WTC11 (cell line): ENCODE measurements around the gene TBC1D23. TPM values are rescaled to one million over a fixed set of nuclear protein-coding genes. Genes with fewer than 3 reads are reported as not detected.
A peak's percentile ranks its signal among the peaks of the same experiment; 100 is the strongest.

ENCODE experiments used
- ATAC-seq: fragments of 200-7000 bp; cut with Tn5 transposase; 2 replicates; pipeline ENCODE4 v1.10.0; 2021; ENCODE audit warnings: mild to moderate bottlenecking, moderate library complexity
- CTCF ChIA-PET: fragments of 300-600 bp; sonication (Branson Sonifier 250); formaldehyde crosslinking; loops from one replicate; lab custom pipeline; 2021; ENCODE audit warnings: antibody characterized with exemption; lab: Charles Lee
- POLR2A ChIA-PET: fragments of 350-600 bp; sonication (Branson Sonifier 250); formaldehyde crosslinking; loops from one replicate; lab custom pipeline; 2021; ENCODE audit warnings: antibody characterized with exemption; lab: Charles Lee
- DNase-seq: peaks from one replicate; pipeline ENCODE4 v3.0.0; 2021; ENCODE audit warnings: low spot score
- H3K27ac Mint-ChIP-seq: 2 replicates; pipeline ENCODE4 v1.8.0; 2021; ENCODE audit warnings: mixed read lengths
- H3K27me3 Mint-ChIP-seq: 2 replicates; pipeline ENCODE4 v1.8.0; 2021; ENCODE audit warnings: low read depth, mild to moderate bottlenecking, moderate library complexity, mixed read lengths
- H3K36me3 Mint-ChIP-seq: 2 replicates; pipeline ENCODE4 v1.8.0; 2021; ENCODE audit warnings: mixed read lengths
- H3K4me1 Mint-ChIP-seq: 2 replicates; pipeline ENCODE4 v1.8.0; 2022; ENCODE audit warnings: mixed read lengths
- H3K4me3 Mint-ChIP-seq: 2 replicates; pipeline ENCODE4 v1.8.0; 2021; ENCODE audit warnings: mild to moderate bottlenecking, moderate library complexity, mixed read lengths
- H3K9me3 Mint-ChIP-seq: 2 replicates; pipeline ENCODE4 v1.8.0; 2021; ENCODE audit warnings: mixed read lengths
- CREB1 ChIP-seq: sonication (generic); formaldehyde crosslinking; IDR thresholded peaks from 2 replicates; pipeline ENCODE4 v1.8.0; 2023; ENCODE audit warnings: mild to moderate bottlenecking, missing genetic modification reagents
- FOXP4 ChIP-seq: sonication (generic); formaldehyde crosslinking; IDR thresholded peaks from 2 replicates; pipeline ENCODE4 v1.8.0; 2022; ENCODE audit warnings: mild to moderate bottlenecking, missing genetic modification reagents
- MAX ChIP-seq: sonication (generic); formaldehyde crosslinking; IDR thresholded peaks from 2 replicates; pipeline ENCODE4 v1.8.0; 2022; ENCODE audit warnings: mild to moderate bottlenecking, missing genetic modification reagents
- OVOL2 ChIP-seq: fragments of 250-450 bp; sonication (Bioruptor Pico); IDR thresholded peaks from 2 replicates; pipeline ENCODE4 v1.9.0; 2021; ENCODE audit warnings: mild to moderate bottlenecking, borderline replicate concordance
- RORB ChIP-seq: fragments of 250-450 bp; sonication (Bioruptor Pico); IDR thresholded peaks from 2 replicates; pipeline ENCODE4 v1.9.0; 2021; ENCODE audit warnings: mild to moderate bottlenecking
- SP1 ChIP-seq: sonication (generic); formaldehyde crosslinking; conservative IDR thresholded peaks from 2 replicates; pipeline ENCODE4 v1.8.1; 2022; ENCODE audit warnings: missing genetic modification reagents
- TEAD4 ChIP-seq: sonication (generic); formaldehyde crosslinking; IDR thresholded peaks from 2 replicates; pipeline ENCODE4 v1.8.0; 2022; ENCODE audit warnings: mild to moderate bottlenecking, missing genetic modification reagents
- USF1 ChIP-seq: sonication (generic); formaldehyde crosslinking; IDR thresholded peaks from 2 replicates; pipeline ENCODE4 v1.8.0; 2022; ENCODE audit warnings: mild to moderate bottlenecking, missing genetic modification reagents
- ZBTB21 ChIP-seq: sonication (generic); formaldehyde crosslinking; IDR thresholded peaks from 2 replicates; pipeline ENCODE4 v1.8.1; 2023; ENCODE audit warnings: mild to moderate bottlenecking, missing genetic modification reagents, borderline replicate concordance
- ZNF121 ChIP-seq: sonication (generic); formaldehyde crosslinking; IDR thresholded peaks from 2 replicates; pipeline ENCODE4 v1.8.0; 2023; ENCODE audit warnings: missing genetic modification reagents
- ZNF425 ChIP-seq: fragments of 250-450 bp; sonication (Bioruptor Pico); conservative IDR thresholded peaks from 2 replicates; pipeline ENCODE4 v1.9.0; 2021; ENCODE audit warnings: mild to moderate bottlenecking
- total RNA-seq: library from RNA; stranded (reverse); gene quantifications from 3 replicates; pipeline ENCODE4 v1.2.3, GENCODE V29; 2021
- TF ChIP-seq, protein P1 (sequence below): sonication (generic); formaldehyde crosslinking; conservative IDR thresholded peaks from 2 replicates; pipeline ENCODE4 v1.8.1; 2023; ENCODE audit warnings: mild to moderate bottlenecking, low read depth, missing genetic modification reagents, moderate library complexity
- TF ChIP-seq, protein P2 (sequence below): sonication (generic); formaldehyde crosslinking; IDR thresholded peaks from 2 replicates; pipeline ENCODE4 v1.8.0; 2023; ENCODE audit warnings: missing genetic modification reagents, mild to moderate bottlenecking, borderline replicate concordance
- TF ChIP-seq, protein P3 (sequence below): fragments of 200-600 bp; IDR thresholded peaks from 2 replicates; pipeline ENCODE4 v1.8.0; 2022; ENCODE audit warnings: antibody characterized with exemption
- TF ChIP-seq, protein P4 (sequence below): fragments of 250-450 bp; sonication (Bioruptor Pico); IDR thresholded peaks from 2 replicates; pipeline ENCODE4 v1.9.0; 2021; ENCODE audit warnings: moderate library complexity, mild to moderate bottlenecking, inconsistent platforms, borderline replicate concordance

The TBC1D23 gene
- total RNA-seq, 1 experiment from 2014 or later = 73.6 TPM

- peak; percentile 32; the same call in 1 of the 2 replicates for TF ChIP-seq USF1 (CRISPR knock-in tag)
- TF ChIP-seq, protein P1, sequence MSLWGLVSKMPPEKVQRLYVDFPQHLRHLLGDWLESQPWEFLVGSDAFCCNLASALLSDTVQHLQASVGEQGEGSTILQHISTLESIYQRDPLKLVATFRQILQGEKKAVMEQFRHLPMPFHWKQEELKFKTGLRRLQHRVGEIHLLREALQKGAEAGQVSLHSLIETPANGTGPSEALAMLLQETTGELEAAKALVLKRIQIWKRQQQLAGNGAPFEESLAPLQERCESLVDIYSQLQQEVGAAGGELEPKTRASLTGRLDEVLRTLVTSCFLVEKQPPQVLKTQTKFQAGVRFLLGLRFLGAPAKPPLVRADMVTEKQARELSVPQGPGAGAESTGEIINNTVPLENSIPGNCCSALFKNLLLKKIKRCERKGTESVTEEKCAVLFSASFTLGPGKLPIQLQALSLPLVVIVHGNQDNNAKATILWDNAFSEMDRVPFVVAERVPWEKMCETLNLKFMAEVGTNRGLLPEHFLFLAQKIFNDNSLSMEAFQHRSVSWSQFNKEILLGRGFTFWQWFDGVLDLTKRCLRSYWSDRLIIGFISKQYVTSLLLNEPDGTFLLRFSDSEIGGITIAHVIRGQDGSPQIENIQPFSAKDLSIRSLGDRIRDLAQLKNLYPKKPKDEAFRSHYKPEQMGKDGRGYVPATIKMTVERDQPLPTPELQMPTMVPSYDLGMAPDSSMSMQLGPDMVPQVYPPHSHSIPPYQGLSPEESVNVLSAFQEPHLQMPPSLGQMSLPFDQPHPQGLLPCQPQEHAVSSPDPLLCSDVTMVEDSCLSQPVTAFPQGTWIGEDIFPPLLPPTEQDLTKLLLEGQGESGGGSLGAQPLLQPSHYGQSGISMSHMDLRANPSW (CRISPR knock-in tag) = no peak
- no peak for TF ChIP-seq FOXP4 (CRISPR knock-in tag)
- TF ChIP-seq RORB (CRISPR knock-in tag) = no peak
- TF ChIP-seq, protein P2, sequence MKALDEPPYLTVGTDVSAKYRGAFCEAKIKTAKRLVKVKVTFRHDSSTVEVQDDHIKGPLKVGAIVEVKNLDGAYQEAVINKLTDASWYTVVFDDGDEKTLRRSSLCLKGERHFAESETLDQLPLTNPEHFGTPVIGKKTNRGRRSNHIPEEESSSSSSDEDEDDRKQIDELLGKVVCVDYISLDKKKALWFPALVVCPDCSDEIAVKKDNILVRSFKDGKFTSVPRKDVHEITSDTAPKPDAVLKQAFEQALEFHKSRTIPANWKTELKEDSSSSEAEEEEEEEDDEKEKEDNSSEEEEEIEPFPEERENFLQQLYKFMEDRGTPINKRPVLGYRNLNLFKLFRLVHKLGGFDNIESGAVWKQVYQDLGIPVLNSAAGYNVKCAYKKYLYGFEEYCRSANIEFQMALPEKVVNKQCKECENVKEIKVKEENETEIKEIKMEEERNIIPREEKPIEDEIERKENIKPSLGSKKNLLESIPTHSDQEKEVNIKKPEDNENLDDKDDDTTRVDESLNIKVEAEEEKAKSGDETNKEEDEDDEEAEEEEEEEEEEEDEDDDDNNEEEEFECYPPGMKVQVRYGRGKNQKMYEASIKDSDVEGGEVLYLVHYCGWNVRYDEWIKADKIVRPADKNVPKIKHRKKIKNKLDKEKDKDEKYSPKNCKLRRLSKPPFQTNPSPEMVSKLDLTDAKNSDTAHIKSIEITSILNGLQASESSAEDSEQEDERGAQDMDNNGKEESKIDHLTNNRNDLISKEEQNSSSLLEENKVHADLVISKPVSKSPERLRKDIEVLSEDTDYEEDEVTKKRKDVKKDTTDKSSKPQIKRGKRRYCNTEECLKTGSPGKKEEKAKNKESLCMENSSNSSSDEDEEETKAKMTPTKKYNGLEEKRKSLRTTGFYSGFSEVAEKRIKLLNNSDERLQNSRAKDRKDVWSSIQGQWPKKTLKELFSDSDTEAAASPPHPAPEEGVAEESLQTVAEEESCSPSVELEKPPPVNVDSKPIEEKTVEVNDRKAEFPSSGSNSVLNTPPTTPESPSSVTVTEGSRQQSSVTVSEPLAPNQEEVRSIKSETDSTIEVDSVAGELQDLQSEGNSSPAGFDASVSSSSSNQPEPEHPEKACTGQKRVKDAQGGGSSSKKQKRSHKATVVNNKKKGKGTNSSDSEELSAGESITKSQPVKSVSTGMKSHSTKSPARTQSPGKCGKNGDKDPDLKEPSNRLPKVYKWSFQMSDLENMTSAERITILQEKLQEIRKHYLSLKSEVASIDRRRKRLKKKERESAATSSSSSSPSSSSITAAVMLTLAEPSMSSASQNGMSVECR (CRISPR knock-in tag) = peak; percentile 23; the same call in 1 of the 2 replicates
- TF ChIP-seq, protein P3, sequence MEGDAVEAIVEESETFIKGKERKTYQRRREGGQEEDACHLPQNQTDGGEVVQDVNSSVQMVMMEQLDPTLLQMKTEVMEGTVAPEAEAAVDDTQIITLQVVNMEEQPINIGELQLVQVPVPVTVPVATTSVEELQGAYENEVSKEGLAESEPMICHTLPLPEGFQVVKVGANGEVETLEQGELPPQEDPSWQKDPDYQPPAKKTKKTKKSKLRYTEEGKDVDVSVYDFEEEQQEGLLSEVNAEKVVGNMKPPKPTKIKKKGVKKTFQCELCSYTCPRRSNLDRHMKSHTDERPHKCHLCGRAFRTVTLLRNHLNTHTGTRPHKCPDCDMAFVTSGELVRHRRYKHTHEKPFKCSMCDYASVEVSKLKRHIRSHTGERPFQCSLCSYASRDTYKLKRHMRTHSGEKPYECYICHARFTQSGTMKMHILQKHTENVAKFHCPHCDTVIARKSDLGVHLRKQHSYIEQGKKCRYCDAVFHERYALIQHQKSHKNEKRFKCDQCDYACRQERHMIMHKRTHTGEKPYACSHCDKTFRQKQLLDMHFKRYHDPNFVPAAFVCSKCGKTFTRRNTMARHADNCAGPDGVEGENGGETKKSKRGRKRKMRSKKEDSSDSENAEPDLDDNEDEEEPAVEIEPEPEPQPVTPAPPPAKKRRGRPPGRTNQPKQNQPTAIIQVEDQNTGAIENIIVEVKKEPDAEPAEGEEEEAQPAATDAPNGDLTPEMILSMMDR = no peak
- TF ChIP-seq, protein P4, sequence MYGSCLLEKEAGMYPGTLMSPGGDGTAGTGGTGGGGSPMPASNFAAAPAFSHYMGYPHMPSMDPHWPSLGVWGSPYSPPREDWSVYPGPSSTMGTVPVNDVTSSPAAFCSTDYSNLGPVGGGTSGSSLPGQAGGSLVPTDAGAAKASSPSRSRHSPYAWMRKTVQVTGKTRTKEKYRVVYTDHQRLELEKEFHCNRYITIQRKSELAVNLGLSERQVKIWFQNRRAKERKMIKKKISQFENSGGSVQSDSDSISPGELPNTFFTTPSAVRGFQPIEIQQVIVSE (CRISPR knock-in tag) = no peak
Observed at GRCh38 chr3:100260685-100261484, at the start of gene TBC1D23 (continued).

GRCh38 chr3:100213891-100214573 is 46.8 kb upstream of the TBC1D23 start:
- H3K9me3 Mint-ChIP-seq = peaks cover 12% of the 10 kb centered on the region
- H3K27me3 Mint-ChIP-seq = peaks cover 11% of the 10 kb centered on the region
- ChIA-PET POLR2A (no interaction called here), CTCF (no interaction called here)
- no peak overlapping the region for H3K27ac Mint-ChIP-seq
- ATAC-seq (no peak), DNase-seq (no peak)
- H3K36me3 Mint-ChIP-seq = peaks cover 6% of the 10 kb centered on the region
- H3K4me1 Mint-ChIP-seq = peaks cover 44% of the 10 kb centered on the region
- TF ChIP-seq CREB1 = no peak
- TF ChIP-seq ZNF121 (CRISPR knock-in tag) = no peak
- no peak for TF ChIP-seq TEAD4 (CRISPR knock-in tag)
- TF ChIP-seq OVOL2 (CRISPR knock-in tag) = no peak
- TF ChIP-seq ZBTB21 (CRISPR knock-in tag) = no peak
- TF ChIP-seq MAX = no peak
- no peak for TF ChIP-seq FOXP4 (CRISPR knock-in tag)
- no peak for TF ChIP-seq ZNF425 (CRISPR knock-in tag)
- no peak for TF ChIP-seq SP1 (CRISPR knock-in tag)
- no peak overlapping the region for H3K4me3 Mint-ChIP-seq
